ENCODE results near the gene TMEM147.

DNA sequence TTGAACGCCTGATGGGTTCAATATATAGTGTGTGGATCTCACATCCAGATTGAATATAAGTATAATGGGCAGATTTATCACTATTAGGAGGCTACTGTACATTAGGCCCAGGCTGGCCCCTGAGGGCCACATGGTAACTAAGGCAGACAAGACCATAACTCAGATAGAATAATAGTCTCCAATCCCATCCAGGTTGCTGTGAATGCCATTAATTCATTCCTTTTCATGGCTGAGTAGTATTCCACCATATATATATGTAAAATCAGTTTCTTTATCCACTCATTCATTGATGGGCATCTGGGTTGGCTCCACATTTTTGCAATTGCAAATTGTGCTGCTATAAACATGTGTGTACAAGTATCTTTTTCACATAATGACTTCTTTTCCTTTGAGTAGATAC, 32.5 kb downstream of the TMEM147 start:
- TF ChIP-seq ZNF157 (tag by site-specific recombination; IDR thresholded peaks at IDR 0.05) (no peak), ZNF121 (tag by site-specific recombination; IDR thresholded peaks at IDR 0.05) (no peak), ZNF133 (tag by site-specific recombination; IDR thresholded peaks at IDR 0.05) (no peak), ZNF692 (tag by site-specific recombination; IDR thresholded peaks at IDR 0.05) (no peak), ZNF707 (tag by site-specific recombination; IDR thresholded peaks at IDR 0.05) (no peak), SP7 (tag by site-specific recombination; IDR thresholded peaks at IDR 0.05) (no peak), ZNF175 (tag by site-specific recombination; IDR thresholded peaks at IDR 0.05) (no peak), SP2 (tag by site-specific recombination; IDR thresholded peaks at IDR 0.05) (no peak), SETDB1 (IDR thresholded peaks at IDR 0.05; ENCODE audit: insufficient read length, low read length) (no peak), ZNF140 (tag by site-specific recombination; IDR thresholded peaks at IDR 0.05) (no peak)
- TF ChIP-seq, protein P1, sequence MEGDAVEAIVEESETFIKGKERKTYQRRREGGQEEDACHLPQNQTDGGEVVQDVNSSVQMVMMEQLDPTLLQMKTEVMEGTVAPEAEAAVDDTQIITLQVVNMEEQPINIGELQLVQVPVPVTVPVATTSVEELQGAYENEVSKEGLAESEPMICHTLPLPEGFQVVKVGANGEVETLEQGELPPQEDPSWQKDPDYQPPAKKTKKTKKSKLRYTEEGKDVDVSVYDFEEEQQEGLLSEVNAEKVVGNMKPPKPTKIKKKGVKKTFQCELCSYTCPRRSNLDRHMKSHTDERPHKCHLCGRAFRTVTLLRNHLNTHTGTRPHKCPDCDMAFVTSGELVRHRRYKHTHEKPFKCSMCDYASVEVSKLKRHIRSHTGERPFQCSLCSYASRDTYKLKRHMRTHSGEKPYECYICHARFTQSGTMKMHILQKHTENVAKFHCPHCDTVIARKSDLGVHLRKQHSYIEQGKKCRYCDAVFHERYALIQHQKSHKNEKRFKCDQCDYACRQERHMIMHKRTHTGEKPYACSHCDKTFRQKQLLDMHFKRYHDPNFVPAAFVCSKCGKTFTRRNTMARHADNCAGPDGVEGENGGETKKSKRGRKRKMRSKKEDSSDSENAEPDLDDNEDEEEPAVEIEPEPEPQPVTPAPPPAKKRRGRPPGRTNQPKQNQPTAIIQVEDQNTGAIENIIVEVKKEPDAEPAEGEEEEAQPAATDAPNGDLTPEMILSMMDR (tag by site-specific recombination; IDR thresholded peaks at IDR 0.05) = no peak
- TF ChIP-seq, protein P2, sequence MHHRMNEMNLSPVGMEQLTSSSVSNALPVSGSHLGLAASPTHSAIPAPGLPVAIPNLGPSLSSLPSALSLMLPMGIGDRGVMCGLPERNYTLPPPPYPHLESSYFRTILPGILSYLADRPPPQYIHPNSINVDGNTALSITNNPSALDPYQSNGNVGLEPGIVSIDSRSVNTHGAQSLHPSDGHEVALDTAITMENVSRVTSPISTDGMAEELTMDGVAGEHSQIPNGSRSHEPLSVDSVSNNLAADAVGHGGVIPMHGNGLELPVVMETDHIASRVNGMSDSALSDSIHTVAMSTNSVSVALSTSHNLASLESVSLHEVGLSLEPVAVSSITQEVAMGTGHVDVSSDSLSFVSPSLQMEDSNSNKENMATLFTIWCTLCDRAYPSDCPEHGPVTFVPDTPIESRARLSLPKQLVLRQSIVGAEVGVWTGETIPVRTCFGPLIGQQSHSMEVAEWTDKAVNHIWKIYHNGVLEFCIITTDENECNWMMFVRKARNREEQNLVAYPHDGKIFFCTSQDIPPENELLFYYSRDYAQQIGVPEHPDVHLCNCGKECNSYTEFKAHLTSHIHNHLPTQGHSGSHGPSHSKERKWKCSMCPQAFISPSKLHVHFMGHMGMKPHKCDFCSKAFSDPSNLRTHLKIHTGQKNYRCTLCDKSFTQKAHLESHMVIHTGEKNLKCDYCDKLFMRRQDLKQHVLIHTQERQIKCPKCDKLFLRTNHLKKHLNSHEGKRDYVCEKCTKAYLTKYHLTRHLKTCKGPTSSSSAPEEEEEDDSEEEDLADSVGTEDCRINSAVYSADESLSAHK (tag by site-specific recombination; IDR thresholded peaks at IDR 0.05) = no peak
- TF ChIP-seq, protein P3, sequence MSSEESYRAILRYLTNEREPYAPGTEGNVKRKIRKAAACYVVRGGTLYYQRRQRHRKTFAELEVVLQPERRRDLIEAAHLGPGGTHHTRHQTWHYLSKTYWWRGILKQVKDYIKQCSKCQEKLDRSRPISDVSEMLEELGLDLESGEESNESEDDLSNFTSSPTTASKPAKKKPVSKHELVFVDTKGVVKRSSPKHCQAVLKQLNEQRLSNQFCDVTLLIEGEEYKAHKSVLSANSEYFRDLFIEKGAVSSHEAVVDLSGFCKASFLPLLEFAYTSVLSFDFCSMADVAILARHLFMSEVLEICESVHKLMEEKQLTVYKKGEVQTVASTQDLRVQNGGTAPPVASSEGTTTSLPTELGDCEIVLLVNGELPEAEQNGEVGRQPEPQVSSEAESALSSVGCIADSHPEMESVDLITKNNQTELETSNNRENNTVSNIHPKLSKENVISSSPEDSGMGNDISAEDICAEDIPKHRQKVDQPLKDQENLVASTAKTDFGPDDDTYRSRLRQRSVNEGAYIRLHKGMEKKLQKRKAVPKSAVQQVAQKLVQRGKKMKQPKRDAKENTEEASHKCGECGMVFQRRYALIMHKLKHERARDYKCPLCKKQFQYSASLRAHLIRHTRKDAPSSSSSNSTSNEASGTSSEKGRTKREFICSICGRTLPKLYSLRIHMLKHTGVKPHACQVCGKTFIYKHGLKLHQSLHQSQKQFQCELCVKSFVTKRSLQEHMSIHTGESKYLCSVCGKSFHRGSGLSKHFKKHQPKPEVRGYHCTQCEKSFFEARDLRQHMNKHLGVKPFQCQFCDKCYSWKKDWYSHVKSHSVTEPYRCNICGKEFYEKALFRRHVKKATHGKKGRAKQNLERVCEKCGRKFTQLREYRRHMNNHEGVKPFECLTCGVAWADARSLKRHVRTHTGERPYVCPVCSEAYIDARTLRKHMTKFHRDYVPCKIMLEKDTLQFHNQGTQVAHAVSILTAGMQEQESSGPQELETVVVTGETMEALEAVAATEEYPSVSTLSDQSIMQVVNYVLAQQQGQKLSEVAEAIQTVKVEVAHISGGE (tag by site-specific recombination; conservative IDR thresholded peaks at IDR 0.05; ENCODE audit: low read depth) = no peak

All from HEK293 (cell line).